Anterior cingulate cortex (tissue), 58 donors: Measurements from ENCODE around the gene GM2A.
A peak's percentile ranks its signal among the peaks of the same experiment; 100 is the strongest.
"Not testable (repeated sequence)": the region's sequence is repeated elsewhere in the genome, so short reads cannot be mapped to it uniquely, and the experiment has no call there.

Experiments
- DNase-seq, 58 donors: peaks; one replicate each; lab custom pipeline; 2025; lab: John Stamatoyannopoulos, UW

The GM2A gene

GRCh38 chr5:151225475-151225874 is 27.5 kb upstream of the GM2A start:
- no peak for DNase-seq

- DNase-seq, result no peak
Measured at GRCh38 chr5:151227918-151228447, 25.0 kb upstream of the GM2A start.

GRCh38 chr5:151228986-151229385 is 24.0 kb upstream of the GM2A start:
- no peak for DNase-seq

GRCh38 chr5:151230048-151230680 is 22.8 kb upstream of the GM2A start:
- no peak for DNase-seq

- no peak for DNase-seq
Measured at GRCh38 chr5:151231359-151231758, 21.6 kb upstream of the GM2A start.

GRCh38 chr5:151233616-151234085 is 19.3 kb upstream of the GM2A start:
- DNase-seq, result no peak

- DNase-seq, result no peak
Measured at GRCh38 chr5:151234476-151235238, 18.3 kb upstream of the GM2A start.

- DNase-seq, result not testable (repeated sequence)
Measured at GRCh38 chr5:151235239-151235571, 17.8 kb upstream of the GM2A start.

- no peak for DNase-seq
Measured at GRCh38 chr5:151236888-151237287, 16.1 kb upstream of the GM2A start.

GRCh38 chr5:151237685-151238084 is 15.3 kb upstream of the GM2A start:
- DNase-seq, result no peak

- DNase-seq, result no peak
Measured at GRCh38 chr5:151238303-151238741, 14.7 kb upstream of the GM2A start.

GRCh38 chr5:151239237-151239861 is 13.6 kb upstream of the GM2A start:
- DNase-seq, result peak in 40 of 58 donors; percentile 4 to 72 (median 32)

- DNase-seq, result not testable (repeated sequence)
Measured at GRCh38 chr5:151240268-151240835, 12.6 kb upstream of the GM2A start.

GRCh38 chr5:151240924-151241635 is 11.9 kb upstream of the GM2A start:
- DNase-seq, result no peak

GRCh38 chr5:151243127-151243526 is 9.9 kb upstream of the GM2A start:
- DNase-seq, result no peak

- DNase-seq, result no peak
Measured at GRCh38 chr5:151243564-151243963, 9.4 kb upstream of the GM2A start.

- no peak for DNase-seq
Measured at GRCh38 chr5:151244206-151244605, 8.8 kb upstream of the GM2A start.

- no peak for DNase-seq
Measured at GRCh38 chr5:151245680-151246219, 7.2 kb upstream of the GM2A start.

GRCh38 chr5:151248651-151249050 is 4.3 kb upstream of the GM2A start:
- DNase-seq, result no peak

- no peak for DNase-seq
Measured at GRCh38 chr5:151249281-151249680, 3.7 kb upstream of the GM2A start.
